ENCODE results near the gene CHAMP1. TPM values are rescaled to one million over a fixed set of nuclear protein-coding genes. Genes with fewer than 3 reads are reported as not detected.
"Not testable (repeated sequence)": the region's sequence is repeated elsewhere in the genome, so short reads cannot be mapped to it uniquely, and the experiment has no call there.

CHAMP1 gene
- total RNA-seq, 1 experiment from 2014 or later = 16.2 TPM

DNA sequence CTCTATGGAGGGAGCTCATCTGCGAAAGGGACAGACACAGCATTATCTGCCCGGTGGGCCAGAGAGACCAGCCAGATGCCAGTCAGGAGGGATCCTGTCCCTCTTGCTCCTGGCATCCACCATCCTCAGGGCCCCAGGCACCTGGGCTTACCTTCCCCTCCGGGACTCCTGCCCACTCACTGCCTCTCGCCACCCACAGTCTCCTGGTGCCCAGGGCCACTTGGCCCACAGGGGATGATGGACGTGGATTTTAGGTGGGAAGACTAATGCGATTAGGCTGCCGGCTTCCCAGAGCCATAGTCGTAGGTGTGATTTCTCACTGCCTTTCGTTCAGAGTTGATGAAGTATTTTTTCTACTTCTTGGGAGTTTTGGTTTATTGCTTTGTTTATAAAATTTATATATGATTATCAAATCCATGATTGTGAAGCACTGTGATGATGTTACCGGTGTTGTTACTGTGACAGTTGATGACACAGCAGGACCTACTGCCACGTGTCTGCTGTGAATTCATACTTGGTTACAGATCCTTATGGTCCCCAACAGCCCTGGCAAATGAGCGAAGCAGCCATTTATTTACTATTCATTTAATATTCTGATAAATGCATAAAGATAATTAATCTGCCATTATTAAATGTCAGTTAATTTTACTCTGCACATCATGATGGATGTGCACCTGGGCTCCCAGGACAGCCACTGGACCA, 14.5 kb upstream of the CHAMP1 start:
- no peak for DNase-seq (ENCODE audit: low read depth)

DNA sequence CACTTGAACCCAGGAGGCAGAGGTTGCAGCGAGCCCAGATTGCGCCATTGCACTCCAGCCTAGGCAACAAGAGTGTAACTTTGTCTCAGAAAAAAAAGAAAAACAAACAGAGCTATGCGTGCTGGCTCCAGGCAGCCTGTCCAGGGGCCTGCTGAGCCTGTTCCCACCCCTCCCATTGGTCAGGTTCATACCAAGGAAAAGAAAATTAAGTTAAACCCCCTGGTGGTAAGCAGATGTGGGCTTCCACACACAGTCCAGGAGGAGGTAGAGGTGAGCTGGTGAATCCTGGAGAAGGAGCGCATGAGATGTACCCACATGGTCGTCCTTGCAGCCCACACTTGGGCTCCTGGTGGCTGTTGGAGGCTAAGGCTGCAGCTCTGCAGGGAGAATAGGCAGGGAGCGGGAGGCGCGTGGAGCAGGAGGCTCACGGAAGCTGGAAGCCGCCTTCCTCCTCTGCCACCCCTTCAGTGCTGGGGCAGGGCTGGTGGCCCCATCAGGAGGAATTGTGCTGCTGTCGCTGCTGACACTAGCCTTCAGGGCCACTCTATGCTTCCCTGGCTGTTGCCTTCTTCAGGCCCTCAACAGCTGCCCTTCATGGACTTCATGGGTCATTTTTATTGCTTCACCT, 10.5 kb upstream of the CHAMP1 start:
- no peak for DNase-seq (ENCODE audit: low read depth)

DNA sequence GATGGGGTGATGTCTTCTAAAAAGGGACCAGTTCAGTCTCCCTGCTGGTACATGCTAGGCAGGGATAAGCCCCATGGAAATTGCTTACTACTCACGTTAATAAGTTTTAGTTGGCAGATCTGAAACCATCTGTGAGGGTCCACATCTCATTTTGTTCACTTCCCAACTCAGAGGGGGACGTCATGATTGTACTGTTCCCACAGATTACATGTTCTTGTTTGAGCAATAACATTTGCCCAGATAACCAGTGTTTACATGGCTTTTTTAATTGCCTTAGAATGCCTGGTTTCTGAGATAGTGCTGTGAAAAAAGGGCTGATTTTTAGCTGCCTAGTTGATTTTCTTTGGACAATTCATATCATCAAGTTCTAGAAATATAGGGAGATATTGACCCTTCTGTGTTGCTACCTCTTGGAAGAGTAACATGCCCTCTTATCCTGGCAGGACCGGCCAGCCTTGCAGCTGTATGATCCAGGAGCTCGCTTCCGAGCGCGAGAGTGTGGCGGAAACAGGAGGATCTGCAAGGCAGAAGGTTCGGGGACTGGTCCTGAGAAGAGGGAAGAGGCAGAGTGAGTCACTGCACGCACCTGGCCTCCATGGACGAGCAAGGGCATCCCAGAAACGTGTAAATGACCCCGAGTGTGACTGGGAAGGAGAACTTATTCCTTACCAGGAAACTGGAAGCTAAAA, 9.8 kb upstream of the CHAMP1 start:
- DNase-seq (ENCODE audit: low read depth) = no peak

DNA sequence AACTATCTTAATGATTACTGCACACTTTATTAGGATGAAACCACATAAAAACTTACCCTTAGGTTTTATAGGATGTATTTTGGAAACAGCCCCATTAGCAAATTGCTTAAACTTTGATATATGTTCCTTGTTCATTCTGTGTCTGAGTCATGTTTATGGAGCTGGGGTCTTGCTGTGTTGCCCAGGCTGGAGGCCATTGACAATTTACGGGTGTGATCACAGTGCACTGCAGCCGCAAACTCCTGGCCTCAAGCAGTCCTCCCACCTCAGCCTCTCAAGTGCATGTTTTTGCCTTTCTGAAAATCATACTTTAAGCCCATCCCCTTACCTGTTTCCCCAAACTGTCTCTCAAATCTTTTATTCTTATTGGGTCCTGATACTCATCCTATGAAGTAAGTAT, 5.2 kb upstream of the CHAMP1 start:
- no peak for DNase-seq (ENCODE audit: low read depth)

DNA sequence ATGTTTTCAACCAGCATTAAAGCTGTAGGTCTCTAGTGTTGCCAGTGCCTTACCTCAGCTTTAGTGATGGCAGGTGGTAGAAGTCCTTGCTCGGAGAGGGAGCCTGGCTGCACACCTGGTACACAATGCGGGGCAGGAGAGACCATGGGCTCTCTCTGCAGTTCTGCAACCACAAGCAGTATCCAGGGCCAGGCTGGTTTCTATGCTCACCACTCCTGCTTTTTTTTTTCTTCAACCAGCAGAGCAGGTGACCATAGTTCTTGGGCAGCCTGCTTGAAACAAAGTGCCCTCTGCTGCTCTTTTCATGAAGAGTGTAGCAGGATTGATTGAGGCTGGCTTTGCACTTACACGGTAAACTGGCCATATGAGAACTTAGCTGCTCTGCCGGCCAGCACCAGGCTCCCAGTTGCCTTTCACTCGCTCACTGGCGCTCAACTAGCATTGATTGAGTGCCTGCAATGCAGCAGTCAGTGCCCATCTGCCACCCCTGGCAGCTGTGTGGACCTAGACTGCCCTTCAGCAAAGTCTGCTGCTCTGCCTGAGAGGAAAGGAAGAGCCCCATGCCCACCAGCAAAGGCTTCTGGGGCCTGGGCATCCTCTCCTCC, 4.4 kb upstream of the CHAMP1 start:
- DNase-seq (ENCODE audit: low read depth) = no peak

DNA sequence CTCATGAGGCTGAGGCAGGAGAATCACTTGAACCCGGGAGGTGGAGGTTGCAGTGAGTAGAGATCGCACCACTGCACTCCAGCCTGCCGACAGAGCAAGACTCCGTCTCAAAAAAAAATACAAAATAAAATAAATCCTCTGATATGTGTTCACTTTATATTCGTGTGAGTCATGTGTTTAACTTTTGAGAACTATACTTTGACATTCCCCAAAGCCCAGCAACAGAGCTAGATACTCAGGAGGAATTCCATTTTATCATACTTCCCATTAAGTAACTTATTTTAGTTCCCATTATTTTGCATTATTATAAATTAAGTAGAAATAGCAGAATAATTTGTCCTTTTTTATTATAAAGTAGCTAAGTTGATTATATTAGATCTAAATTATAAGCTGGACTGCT, 3.3 kb upstream of the CHAMP1 start:
- no peak for DNase-seq (ENCODE audit: low read depth)

DNA sequence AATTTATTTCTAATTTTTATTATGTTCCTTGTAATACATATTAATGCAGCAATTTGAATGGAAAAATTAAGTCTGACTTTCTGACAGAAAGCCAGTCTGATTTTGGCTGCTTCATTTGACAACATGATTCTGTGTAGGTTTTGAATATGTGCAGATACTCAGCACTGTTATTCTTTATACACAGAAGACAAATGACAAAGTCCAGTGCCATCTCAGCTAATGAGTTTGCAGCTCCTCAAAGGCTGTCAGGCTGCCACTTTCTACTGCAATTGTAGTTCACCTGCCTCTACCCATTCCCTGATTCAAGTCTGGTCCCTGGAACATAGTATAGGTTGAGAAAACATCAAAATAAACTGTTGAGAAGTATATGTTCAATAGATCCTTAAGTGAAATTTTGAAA, 2.9 kb upstream of the CHAMP1 start:
- DNase-seq (ENCODE audit: low read depth) = no peak

DNA sequence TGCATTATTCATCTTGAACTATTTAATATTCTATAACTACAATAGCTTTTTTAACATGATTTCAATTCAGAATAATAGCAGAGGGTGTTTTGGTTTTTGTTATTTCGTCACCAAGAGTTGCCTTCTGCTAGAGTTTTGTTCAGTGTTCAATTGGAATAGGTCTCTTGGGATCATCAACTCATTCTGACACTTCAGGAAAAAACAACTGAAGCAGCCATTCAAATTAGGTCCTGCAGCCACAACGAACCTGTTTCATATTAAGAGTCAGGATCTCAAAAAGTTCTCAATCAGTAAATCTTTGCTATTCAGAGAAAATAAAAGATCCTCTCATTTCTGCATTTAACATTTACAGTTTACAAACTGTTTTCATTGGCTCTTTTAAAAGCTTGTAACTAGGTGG, 2.4 kb upstream of the CHAMP1 start:
- no peak for DNase-seq (ENCODE audit: low read depth)

GRCh38 chr13:114313061-114313860, 1.0 kb upstream of the CHAMP1 start:
- no peak for DNase-seq (ENCODE audit: low read depth)

DNA sequence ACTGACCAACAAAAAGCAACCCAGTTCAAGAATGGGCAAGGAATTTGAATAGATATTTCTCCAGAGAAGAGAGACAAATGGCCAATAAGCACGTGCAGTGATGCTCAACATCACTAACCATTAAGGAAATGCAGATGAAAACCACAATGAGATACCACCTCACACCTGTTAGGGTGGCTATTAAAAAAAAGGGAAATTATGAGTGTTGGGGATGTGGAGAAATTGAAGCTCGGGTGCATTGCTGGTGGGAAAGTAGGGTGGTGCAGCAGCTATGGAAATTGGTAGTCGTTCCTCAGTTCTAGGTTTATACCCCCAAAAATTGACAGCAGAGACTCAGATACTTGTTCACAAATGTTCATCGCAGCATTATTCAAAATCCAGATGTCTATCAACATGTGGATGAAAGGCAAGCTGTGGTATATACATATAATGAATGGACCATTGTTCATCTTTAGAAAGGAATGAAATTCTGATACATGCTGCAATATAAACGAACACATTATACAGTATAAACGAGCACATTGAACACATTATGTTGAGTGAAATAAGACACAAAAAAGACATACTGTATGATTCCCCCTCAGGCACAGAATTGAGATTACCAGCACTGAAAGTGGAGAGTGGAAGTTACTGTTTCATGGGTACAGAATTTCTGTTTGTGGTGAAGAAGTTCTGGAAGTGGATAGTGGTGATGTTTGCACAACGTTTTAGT, 927 bp downstream of the CHAMP1 start:
- DNase-seq (ENCODE audit: low read depth) = peak; percentile 39

- DNase-seq (ENCODE audit: low read depth) = no peak
Measured at GRCh38 chr13:114318624-114319023, 4.3 kb downstream of the CHAMP1 start.

DNA sequence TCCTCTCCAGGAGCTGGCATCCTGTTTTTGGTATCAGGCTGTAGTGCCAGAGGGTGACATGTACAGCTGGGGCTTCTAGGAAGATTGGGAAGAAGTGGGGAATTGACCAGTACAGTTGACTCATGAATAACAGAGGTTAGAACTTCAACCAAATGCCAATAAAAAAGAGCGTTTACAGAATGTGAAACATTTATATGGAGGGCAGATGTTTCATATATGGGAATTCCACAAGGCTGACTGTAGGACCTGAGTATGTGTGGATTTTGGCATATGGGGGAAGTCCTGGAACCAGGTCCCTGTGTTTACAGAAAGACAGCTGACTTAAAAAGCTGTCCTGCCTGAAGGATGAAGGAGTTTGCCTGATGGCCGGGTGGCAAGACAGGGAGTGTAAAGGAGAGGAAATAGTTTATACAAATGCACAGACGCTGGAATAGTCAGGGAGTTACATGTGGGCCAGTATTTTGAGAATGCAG, 5.2 kb downstream of the CHAMP1 start:
- DNase-seq (ENCODE audit: low read depth) = peak; percentile 72

DNA sequence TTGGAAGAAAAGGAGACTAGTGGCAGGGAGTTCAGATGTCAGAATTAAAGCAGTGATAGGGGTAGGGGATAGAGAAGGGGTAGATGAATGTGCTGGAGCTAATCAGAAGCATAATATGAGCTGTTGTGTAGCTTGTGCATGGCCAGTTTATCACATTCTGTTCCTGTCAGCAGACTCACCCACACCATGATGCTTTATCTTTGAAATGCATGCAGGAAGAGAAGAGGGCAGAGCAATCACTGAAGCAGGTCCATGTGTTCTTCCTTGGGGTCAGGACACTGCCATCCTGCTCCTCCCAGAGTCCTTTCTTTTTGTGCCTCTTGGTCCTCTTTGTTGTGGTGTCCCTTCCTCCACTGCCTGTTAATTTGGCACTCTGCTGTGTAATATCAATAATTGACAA, 5.8 kb downstream of the CHAMP1 start:
- DNase-seq (ENCODE audit: low read depth) = no peak

GRCh38 chr13:114321256-114321655, 7.0 kb downstream of the CHAMP1 start:
- DNase-seq (ENCODE audit: low read depth) = no peak

DNA sequence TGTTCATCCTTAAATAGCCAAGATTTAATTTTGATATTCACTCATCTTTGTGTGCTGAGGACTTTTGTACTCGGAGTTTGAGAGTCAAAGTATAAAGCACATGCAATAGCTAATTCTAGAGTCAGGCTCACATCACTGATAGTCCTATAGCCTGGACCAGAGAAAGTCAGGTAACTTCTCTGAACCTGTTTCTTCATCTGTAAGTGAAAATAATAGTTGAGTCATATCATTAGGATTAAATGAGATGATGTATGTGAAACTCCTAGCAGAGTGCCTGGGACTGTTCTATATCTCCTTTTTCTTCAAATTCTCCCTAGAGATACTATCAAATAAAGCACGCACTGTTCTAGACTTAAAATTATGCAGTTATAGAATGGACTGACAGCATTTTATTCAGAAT, 9.0 kb downstream of the CHAMP1 start:
- no peak for DNase-seq (ENCODE audit: low read depth)

DNA sequence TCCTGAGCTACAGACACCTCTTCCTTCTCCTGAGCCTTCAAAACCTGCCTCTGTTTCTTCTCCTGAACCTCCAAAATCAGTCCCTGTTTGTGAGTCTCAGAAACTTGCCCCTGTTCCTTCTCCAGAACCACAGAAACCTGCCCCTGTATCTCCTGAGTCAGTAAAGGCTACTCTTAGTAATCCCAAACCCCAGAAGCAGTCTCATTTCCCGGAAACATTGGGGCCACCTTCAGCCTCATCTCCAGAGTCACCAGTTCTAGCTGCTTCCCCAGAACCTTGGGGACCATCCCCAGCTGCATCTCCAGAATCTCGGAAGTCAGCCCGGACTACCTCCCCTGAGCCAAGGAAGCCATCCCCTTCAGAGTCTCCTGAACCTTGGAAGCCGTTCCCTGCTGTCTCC, 10.0 kb downstream of the CHAMP1 start:
- no peak for DNase-seq (ENCODE audit: low read depth)

DNA sequence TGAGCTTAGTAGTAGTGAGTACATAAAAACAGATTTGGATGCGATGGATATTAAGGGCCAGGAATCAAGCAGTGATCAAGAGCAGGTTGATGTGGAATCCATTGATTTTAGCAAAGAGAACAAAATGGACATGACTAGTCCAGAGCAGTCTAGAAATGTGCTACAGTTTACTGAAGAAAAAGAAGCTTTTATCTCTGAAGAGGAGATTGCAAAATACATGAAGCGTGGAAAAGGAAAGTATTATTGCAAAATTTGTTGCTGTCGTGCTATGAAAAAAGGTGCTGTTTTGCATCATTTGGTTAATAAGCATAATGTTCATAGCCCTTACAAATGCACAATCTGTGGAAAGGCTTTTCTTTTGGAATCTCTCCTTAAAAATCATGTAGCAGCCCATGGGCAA, 11.4 kb downstream of the CHAMP1 start:
- no peak for DNase-seq (ENCODE audit: low read depth)

DNA sequence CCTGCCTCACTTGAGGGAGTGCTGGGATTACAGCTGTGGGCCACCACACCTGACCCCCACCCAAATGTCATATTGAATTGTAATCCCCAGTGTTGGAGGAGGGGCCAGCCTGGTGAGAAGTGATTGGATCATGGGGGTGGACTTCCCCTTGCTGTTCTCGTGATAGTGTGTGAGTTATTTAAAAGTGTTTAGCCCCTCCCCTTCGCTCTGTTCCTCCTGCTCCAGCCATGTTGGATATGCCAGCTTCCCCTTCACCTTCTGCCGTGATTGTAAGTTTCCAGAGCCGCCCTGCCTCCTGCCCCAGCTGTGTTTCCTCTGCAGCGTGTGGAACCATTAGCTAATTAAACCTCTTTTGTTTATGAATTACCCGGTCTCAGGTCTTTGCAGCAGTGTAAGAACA, 13.7 kb downstream of the CHAMP1 start:
- DNase-seq (ENCODE audit: low read depth) = no peak

GRCh38 chr13:114328595-114328994, 14.3 kb downstream of the CHAMP1 start:
- DNase-seq (ENCODE audit: low read depth) = no peak

- DNase-seq (ENCODE audit: low read depth) = no peak
Measured at GRCh38 chr13:114330086-114330485, 15.8 kb downstream of the CHAMP1 start.

- DNase-seq (ENCODE audit: low read depth) = not testable (repeated sequence)
Measured at GRCh38 chr13:114333881-114334280, 19.6 kb downstream of the CHAMP1 start.

All from RPMI7951 (cell line).